Lower lobe of right lung (tissue), 2 donors: ENCODE measurements around the gene CIITA. TPM values are rescaled to one million over a fixed set of nuclear protein-coding genes. Genes with fewer than 3 reads are reported as not detected.

ENCODE experiments used
- ATAC-seq, 2 donors: fragments of 200-7000 bp; cut with Tn5 transposase; one replicate each; pipeline ENCODE4 v1.9.1; 2020 to 2022; ENCODE audit warnings: mild to moderate bottlenecking in 2 of 2, moderate library complexity in 2 of 2
- DNase-seq: peaks from one replicate; pipeline ENCODE4 v3.0.0-alpha.2; 2020
- H3K27ac ChIP-seq: fragments of 200-600 bp; one replicate; pipeline ENCODE4 v1.8.0; 2022
- H3K27me3 ChIP-seq: fragments of 200-600 bp; one replicate; pipeline ENCODE4 v1.8.0; 2022; ENCODE audit warnings: low read depth
- H3K36me3 ChIP-seq: fragments of 200-600 bp; one replicate; pipeline ENCODE4 v1.8.0; 2022; ENCODE audit warnings: mild to moderate bottlenecking
- H3K4me1 ChIP-seq: fragments of 200-600 bp; one replicate; pipeline ENCODE4 v1.8.0; 2022
- H3K4me3 ChIP-seq: fragments of 200-600 bp; one replicate; pipeline ENCODE4 v1.8.0; 2022; ENCODE audit warnings: mild to moderate bottlenecking
- H3K9me3 ChIP-seq: fragments of 200-600 bp; one replicate; pipeline ENCODE4 v1.8.0; 2022
- CTCF ChIP-seq: fragments of 200-600 bp; IDR thresholded peaks from one replicate; pipeline ENCODE4 v1.8.0; 2022; ENCODE audit warnings: antibody characterized with exemption, mild to moderate bottlenecking
- intact Hi-C: fragments of 100-400 bp; cut with DNase I; formaldehyde crosslinking; loops from one replicate; pipeline ENCODE4 v1.11.0; 2022
- total RNA-seq: library from RNA; stranded (reverse); fragmentation: NEBNext Ultra II Directional; extraction: Animal tissue kit (Norgen Biotek cat#: 25700); gene quantifications from one replicate; pipeline ENCODE4 v1.2.1, GENCODE V29; 2021
- donor health status: DM: no; HTN: yes; CAD: no; lungs with severe emphysema.

Gene CIITA
- total RNA-seq, 1 donor from 2014 or later = 119 TPM

- no peak for TF ChIP-seq CTCF
- no peak overlapping the region for H3K27ac ChIP-seq
- H3K27me3 ChIP-seq = no peaks in the 10 kb centered on the region
- H3K36me3 ChIP-seq = peaks cover 42% of the 10 kb centered on the region
- no peaks in the 10 kb centered on the region for H3K9me3 ChIP-seq
- intact Hi-C loops = no loop called here
- H3K4me3 ChIP-seq = no peak overlapping the region
- ATAC-seq (no peak), DNase-seq (no peak)
- H3K4me1 ChIP-seq = peaks cover 16% of the 10 kb centered on the region
These were observed 91.5 kb downstream of the CIITA start for GRCh38 chr16:10968498-10968897.

- H3K4me3 ChIP-seq = no peak overlapping the region
- DNase-seq (no peak), ATAC-seq (no peak)
- peaks cover 9% of the 10 kb centered on the region for H3K4me1 ChIP-seq
- H3K9me3 ChIP-seq = no peaks in the 10 kb centered on the region
- no peaks in the 10 kb centered on the region for H3K27me3 ChIP-seq
- no peak overlapping the region for H3K27ac ChIP-seq
- intact Hi-C loops = loop anchor here (5.0 kb wide), 1 partner anchor 283 kb away; no protein-coding TSS in a partner anchor
- peaks cover 47% of the 10 kb centered on the region for H3K36me3 ChIP-seq
- TF ChIP-seq CTCF = no peak
These were observed 92.6 kb downstream of the CIITA start for GRCh38 chr16:10969615-10970014.

DNA sequence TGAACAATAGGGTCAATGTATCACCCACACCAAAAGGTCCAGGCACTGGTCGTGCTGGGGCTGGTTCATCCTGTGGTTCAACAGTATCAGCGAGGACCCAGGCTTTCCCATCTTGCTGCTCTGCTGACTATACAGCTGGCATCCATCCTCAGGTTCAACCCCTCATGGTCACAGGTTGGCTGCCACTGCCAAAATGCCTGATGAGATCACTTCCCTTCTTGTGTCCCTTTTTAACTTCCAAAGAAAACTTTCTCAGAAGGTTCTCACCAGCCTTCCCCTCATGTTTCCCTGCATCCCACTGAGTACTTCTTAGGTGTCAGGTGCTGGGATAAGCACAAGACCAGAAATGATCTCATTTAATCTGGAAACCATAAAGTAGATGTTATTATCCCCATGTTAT lies 93.1 kb downstream of the CIITA start:
- H3K4me3 ChIP-seq = no peak overlapping the region
- H3K27me3 ChIP-seq = no peaks in the 10 kb centered on the region
- ATAC-seq = no peak
- intact Hi-C loops = loop anchor here (5.0 kb wide), 1 partner anchor 282 kb away; no protein-coding TSS in a partner anchor
- no peak for DNase-seq
- H3K4me1 ChIP-seq = peaks cover 9% of the 10 kb centered on the region
- peaks cover 49% of the 10 kb centered on the region for H3K36me3 ChIP-seq
- H3K27ac ChIP-seq = no peak overlapping the region
- no peaks in the 10 kb centered on the region for H3K9me3 ChIP-seq
- TF ChIP-seq CTCF = no peak

- H3K4me1 ChIP-seq = peaks cover 9% of the 10 kb centered on the region
- no peaks in the 10 kb centered on the region for H3K9me3 ChIP-seq
- no peaks in the 10 kb centered on the region for H3K27me3 ChIP-seq
- intact Hi-C loops = loop anchor here (5.0 kb wide), 1 partner anchor 281 kb away; no protein-coding TSS in a partner anchor
- DNase-seq (no peak), ATAC-seq (peak; percentile 76 to 81)
- no peak overlapping the region for H3K27ac ChIP-seq
- H3K4me3 ChIP-seq = no peak overlapping the region
- TF ChIP-seq CTCF = peak; percentile 73
- peaks cover 64% of the 10 kb centered on the region for H3K36me3 ChIP-seq
These were observed 94.6 kb downstream of the CIITA start for GRCh38 chr16:10971560-10971961.

GRCh38 chr16:10972108-10972818 lies 95.3 kb downstream of the CIITA start:
- Histone ChIP-seq H3K36me3 (peaks cover 66% of the 10 kb centered on the region), H3K4me1 (peaks cover 9% of the 10 kb centered on the region), H3K27me3 (no peaks in the 10 kb centered on the region), H3K27ac (no peak overlapping the region), H3K9me3 (no peaks in the 10 kb centered on the region), H3K4me3 (no peak overlapping the region)
- ATAC-seq = no peak
- DNase-seq = no peak
- intact Hi-C loops = loop anchor here (5.0 kb wide), 1 partner anchor 280 kb away; no protein-coding TSS in a partner anchor
- TF ChIP-seq CTCF = no peak
